H1 (cell line): Measurements from ENCODE around the gene CHSY3. TPM values are rescaled to one million over a fixed set of nuclear protein-coding genes. Genes with fewer than 3 reads are reported as not detected.

Source experiments
- CTCF ChIA-PET: fragments of 300-600 bp; sonication (Branson Sonifier 250); formaldehyde crosslinking; loops from one replicate; lab custom pipeline; 2021; ENCODE audit not compliant: partially characterized antibody; lab: Charles Lee
- POLR2A ChIA-PET: fragments of 300-600 bp; sonication (Branson Sonifier 250); formaldehyde crosslinking; loops from one replicate; lab custom pipeline; 2021; ENCODE audit warnings: inconsistent platforms; ENCODE audit not compliant: partially characterized antibody; lab: Charles Lee
- DNase-seq, 2 experiments: peaks; one replicate each; pipeline versions ENCODE4 v3.0.0 to v3.0.0-alpha.2; 2010 to 2022; ENCODE audit warnings: low spot score in 2 of 2, low read depth in 1 of 2, mixed read lengths in 1 of 2
- FAIRE-seq: peaks from 2 replicates; lab custom pipeline; 2011; peaks lifted over from hg19 to GRCh38; lab: Jason Lieb, UNC
- H2AFZ ChIP-seq: 2 replicates; pipeline ENCODE4 v1.8.1; 2012; ENCODE audit warnings: low read length, inconsistent platforms
- H2AK5ac ChIP-seq: 2 replicates; pipeline ENCODE4 v1.6.1; 2013; ENCODE audit warnings: low read depth, low read length
- H2BK120ac ChIP-seq: replicated peaks from 2 replicates; pipeline ENCODE3; 2013; ENCODE audit warnings: low read depth, low read length, inconsistent platforms
- H2BK12ac ChIP-seq: 2 replicates; pipeline ENCODE4 v1.6.1; 2013; ENCODE audit warnings: low read depth, low read length
- H2BK15ac ChIP-seq: 2 replicates; pipeline ENCODE4 v1.6.1; 2013; ENCODE audit warnings: low read length
- H2BK20ac ChIP-seq: 2 replicates; pipeline ENCODE4 v1.6.1; 2013; ENCODE audit warnings: low read length
- H2BK5ac ChIP-seq: 2 replicates; pipeline ENCODE4 v1.6.1; 2013; ENCODE audit warnings: low read depth, low read length
- H3K14ac ChIP-seq: 2 replicates; pipeline ENCODE4 v1.6.1; 2013; ENCODE audit warnings: inconsistent platforms; ENCODE audit not compliant: insufficient read length
- H3K18ac ChIP-seq: 2 replicates; pipeline ENCODE4 v1.6.1; 2013; ENCODE audit warnings: low read length; ENCODE audit errors: extremely low read depth
- H3K23ac ChIP-seq: 2 replicates; pipeline ENCODE4 v1.6.1; 2013; ENCODE audit warnings: inconsistent platforms; ENCODE audit not compliant: insufficient read length
- H3K23me2 ChIP-seq: 2 replicates; pipeline ENCODE4 v1.6.1; 2013; ENCODE audit warnings: low read depth, low read length
- H3K27ac ChIP-seq: 2 replicates; pipeline ENCODE4 v1.6.1; 2011; ENCODE audit warnings: low read depth, low read length, inconsistent platforms
- H3K27me3 ChIP-seq, 4 experiments: replicated peaks in 1 of 4; 1 replicate in 1 of 4; 2 replicates in 3 of 4; pipeline versions ENCODE4 v1.6.1 to v1.8.1; 2011 to 2013; ENCODE audit warnings: low read length in 3 of 4, mild to moderate bottlenecking in 3 of 4, inconsistent platforms in 2 of 4, mixed read lengths in 2 of 4, moderate library complexity in 1 of 4; ENCODE audit not compliant: control insufficient read depth in 3 of 4, insufficient read depth in 3 of 4; ENCODE audit errors: extremely low read depth in 1 of 4
- H3K36me3 ChIP-seq, 4 experiments: 2 replicates each; pipeline versions ENCODE4 v1.6.1 to v1.8.1; 2011 to 2013; ENCODE audit warnings: mild to moderate bottlenecking in 4 of 4, low read length in 3 of 4, moderate library complexity in 2 of 4, control low read depth in 1 of 4, inconsistent platforms in 1 of 4; ENCODE audit not compliant: insufficient read depth in 4 of 4, control insufficient read depth in 2 of 4
- H3K4ac ChIP-seq: replicated peaks from 2 replicates; pipeline ENCODE3; 2013; ENCODE audit warnings: low read length, low read depth, mixed read lengths, inconsistent platforms; ENCODE audit not compliant: insufficient read length
- H3K4me1 ChIP-seq, 4 experiments: replicated peaks in 1 of 4; 1 replicate in 1 of 4; 2 replicates in 3 of 4; pipeline versions ENCODE4 v1.6.1 to v1.8.1; 2011 to 2013; ENCODE audit warnings: low read length in 3 of 4, inconsistent platforms in 2 of 4, mixed read lengths in 1 of 4; ENCODE audit not compliant: insufficient read depth in 4 of 4, control insufficient read depth in 3 of 4
- H3K4me2 ChIP-seq, 2 experiments: 2 replicates each; pipeline versions ENCODE4 v1.6.1 to v1.8.1; 2011 to 2013; ENCODE audit warnings: low read depth in 2 of 2, low read length in 2 of 2, control low read depth in 1 of 2, inconsistent platforms in 1 of 2, mild to moderate bottlenecking in 1 of 2; ENCODE audit not compliant: insufficient read depth in 1 of 2
- H3K4me3 ChIP-seq, 4 experiments: fragments of 200-600, 300-600 bp in 1 of 4; sonication (generic), shearing (Covaris generic), sonication (Bioruptor Twin) in 1 of 4; 2 replicates each; pipeline versions ENCODE4 v1.5.1 to v1.8.1; 2011 to 2016; ENCODE audit warnings: low read length in 4 of 4, low read depth in 3 of 4, control low read depth in 2 of 4, inconsistent platforms in 2 of 4, mild to moderate bottlenecking in 2 of 4, mixed read lengths in 1 of 4, moderate library complexity in 1 of 4; ENCODE audit not compliant: insufficient read depth in 2 of 4; ENCODE audit errors: extremely low read depth in 1 of 4
- H3K56ac ChIP-seq: replicated peaks from 2 replicates; pipeline ENCODE3; 2013; ENCODE audit warnings: low read depth, mild to moderate bottlenecking, mixed read lengths, low read length, inconsistent platforms; ENCODE audit not compliant: insufficient read length
- H3K79me1 ChIP-seq: 2 replicates; pipeline ENCODE4 v1.6.1; 2013; ENCODE audit warnings: low read depth, low read length, control low read depth
- H3K79me2 ChIP-seq, 2 experiments: 2 replicates each; pipeline versions ENCODE4 v1.6.1 to v1.8.1; 2012 to 2013; ENCODE audit warnings: low read length in 2 of 2, mild to moderate bottlenecking in 2 of 2, inconsistent platforms in 1 of 2; ENCODE audit not compliant: insufficient read depth in 2 of 2, control insufficient read depth in 1 of 2
- H3K9ac ChIP-seq, 4 experiments: replicated peaks in 1 of 4; 1 replicate in 1 of 4; 2 replicates in 3 of 4; pipeline versions ENCODE4 v1.6.1 to v1.8.1; 2011 to 2013; ENCODE audit warnings: low read depth in 3 of 4, low read length in 3 of 4, control low read depth in 2 of 4, mild to moderate bottlenecking in 2 of 4, moderate library complexity in 2 of 4, inconsistent platforms in 1 of 4; ENCODE audit errors: extremely low read depth in 1 of 4
- H3K9me3 ChIP-seq, 2 experiments: 2 replicates each; pipeline versions ENCODE4 v1.6.1 to v1.8.1; 2012 to 2013; ENCODE audit warnings: mild to moderate bottlenecking in 2 of 2, moderate library complexity in 2 of 2, control low read depth in 1 of 2, inconsistent platforms in 1 of 2, low read depth in 1 of 2, low read length in 1 of 2, mixed read lengths in 1 of 2; ENCODE audit not compliant: insufficient read depth in 2 of 2
- H4K20me1 ChIP-seq, 2 experiments: replicated peaks in 1 of 2; 2 replicates each; pipeline versions ENCODE3 to v1.8.1; 2011 to 2013; ENCODE audit warnings: inconsistent platforms in 2 of 2, low read length in 2 of 2, mild to moderate bottlenecking in 1 of 2; ENCODE audit not compliant: insufficient read depth in 2 of 2, control insufficient read depth in 1 of 2
- H4K5ac ChIP-seq: 2 replicates; pipeline ENCODE4 v1.6.1; 2013; ENCODE audit warnings: low read length, low read depth, mixed read lengths, inconsistent platforms; ENCODE audit not compliant: insufficient read length
- H4K8ac ChIP-seq: 2 replicates; pipeline ENCODE4 v1.8.0; 2013; ENCODE audit warnings: mild to moderate bottlenecking, moderate library complexity, low read length, inconsistent platforms; ENCODE audit not compliant: insufficient read depth; ENCODE audit errors: extremely low read depth
- H4K91ac ChIP-seq: replicated peaks from 2 replicates; pipeline ENCODE3; 2013; ENCODE audit warnings: low read length, mixed read lengths, inconsistent platforms; ENCODE audit not compliant: insufficient read length
- BACH1 ChIP-seq: IDR thresholded peaks from 2 replicates; pipeline ENCODE4 v1.6.1; 2012; ENCODE audit warnings: low read length, improper control_type of control experiment
- CBX8 ChIP-seq: fragments of 300-800, 300-1000 bp; sonication (generic); IDR thresholded peaks from 2 replicates; pipeline ENCODE4 v1.7.1; 2016; ENCODE audit warnings: low read depth, low read length, borderline replicate concordance
- CTCF ChIP-seq, 3 experiments: IDR thresholded peaks; 1 replicate in 2 of 3; 2 replicates in 1 of 3; pipeline versions ENCODE4 v1.5.1 to v1.6.1; 2011; ENCODE audit warnings: low read length in 3 of 3, mild to moderate bottlenecking in 3 of 3, inconsistent platforms in 2 of 3, low read depth in 1 of 3, moderate library complexity in 1 of 3; ENCODE audit not compliant: insufficient read depth in 1 of 3; ENCODE audit errors: control extremely low read depth in 1 of 3
- EZH2 ChIP-seq: fragments of 200-600 bp; sonication (generic); IDR thresholded peaks from 2 replicates; pipeline ENCODE4 v1.7.1; 2012; ENCODE audit warnings: low read depth, mild to moderate bottlenecking, moderate library complexity, low read length, inconsistent platforms; ENCODE audit not compliant: severe bottlenecking
- NRF1 ChIP-seq: IDR thresholded peaks from 2 replicates; pipeline ENCODE4 v1.6.1; 2011; ENCODE audit warnings: mild to moderate bottlenecking, low read depth, low read length, improper control_type of control experiment
- RFX5 ChIP-seq: IDR thresholded peaks from 2 replicates; pipeline ENCODE4 v1.6.1; 2011; ENCODE audit warnings: low read depth, low read length, improper control_type of control experiment, borderline replicate concordance
- SIX5 ChIP-seq: IDR thresholded peaks from 2 replicates; pipeline ENCODE4 v1.6.1; 2011; ENCODE audit warnings: mild to moderate bottlenecking, low read depth, low read length
- SP1 ChIP-seq: IDR thresholded peaks from 2 replicates; pipeline ENCODE4 v1.6.1; 2011; ENCODE audit warnings: low read depth, low read length
- SRF ChIP-seq: IDR thresholded peaks from 2 replicates; pipeline ENCODE4 v1.6.1; 2011; ENCODE audit warnings: mild to moderate bottlenecking, low read depth, low read length, moderate library complexity
- TAF1 ChIP-seq: IDR thresholded peaks from 2 replicates; pipeline ENCODE4 v1.6.1; 2011; ENCODE audit warnings: mild to moderate bottlenecking, low read depth, low read length
- TAF7 ChIP-seq: optimal IDR thresholded peaks from 2 replicates; pipeline ENCODE3; 2011; ENCODE audit warnings: low read depth, mild to moderate bottlenecking, inconsistent platforms, low read length, moderate library complexity, borderline replicate concordance
- YY1 ChIP-seq: IDR thresholded peaks from 2 replicates; pipeline ENCODE4 v1.6.1; 2011; ENCODE audit warnings: low read depth, mild to moderate bottlenecking, low read length
- WGBS, 2 experiments: shearing (Covaris generic) in 1 of 2; methylation state at CpG; one replicate each; pipeline versions ENCODE4 v1.1.6 to v1.1.7; 2013 to 2015; ENCODE audit warnings: low lambda C conversion rate in 2 of 2, mixed read lengths in 2 of 2, inconsistent platforms in 1 of 2, low coverage in 1 of 2, missing lambda C conversion rate in 1 of 2; ENCODE audit not compliant: insufficient replicate concordance in 2 of 2, insufficient coverage in 1 of 2, insufficient read length in 1 of 2; ENCODE audit errors: extremely low coverage in 1 of 2, missing lambda C conversion rate in 1 of 2; 5-methylcytosine and 5-hydroxymethylcytosine counted together
- polyA plus RNA-seq, 7 experiments: library from polyadenylated mRNA; depleted of rRNA in 3 of 7; stranded (reverse) in 5 of 7; unstranded in 2 of 7; fragments of >200 nt in 5 of 7; fragments of 200-250 nt in 2 of 7; gene quantifications; 1 replicate in 5 of 7; 2 replicates in 1 of 7; 4 replicates in 1 of 7; pipeline versions ENCODE4 v1.2.1 to v1.2.3, GENCODE V29; 2011 to 2013; ENCODE audit warnings: missing spikeins in 2 of 7, mixed read lengths in 2 of 7
- total RNA-seq: library from RNA; stranded (reverse); fragmentation: NEBNext Ultra II Directional; extraction: Animal tissue kit (Norgen Biotek cat#: 25700); gene quantifications from 2 replicates; pipeline ENCODE4 v1.2.1, GENCODE V29; 2021

The CHSY3 gene
- total and polyA plus RNA-seq, 2 of the 8 experiments (the other 6 are each of a cell fraction or from before 2014, with no cell fraction given) = 0.24 to 1.8 TPM

GRCh38 chr5:130111746-130112145 is 207.5 kb downstream of the CHSY3 start:
- Histone ChIP-seq H4K20me1 (no peaks in the 10 kb centered on the region), H2AFZ (no peak overlapping the region), H2BK120ac (no peak overlapping the region), H4K5ac (no peak overlapping the region), H3K27ac (no peak overlapping the region), H3K23ac (no peak overlapping the region), H2BK12ac (no peak overlapping the region), H4K91ac (no peak overlapping the region), H3K9me3 (no peaks in the 10 kb centered on the region), H4K8ac (no peak overlapping the region), H3K18ac (no peak overlapping the region), H3K4ac (no peak overlapping the region), H2BK20ac (no peak overlapping the region), H2BK5ac (no peak overlapping the region), H3K56ac (no peak overlapping the region), H3K36me3 (no peaks in the 10 kb centered on the region), H2AK5ac (no peak overlapping the region), H3K4me1 (no peaks in the 10 kb centered on the region), H3K14ac (no peak overlapping the region), H3K23me2 (no peaks in the 10 kb centered on the region), H3K27me3 (peaks cover 0 to 1% (median 0%) of the 10 kb centered on the region in 4 experiments; a peak in 1 of 7 replicates), H3K4me2 (no peak overlapping the region), H3K4me3 (no peak overlapping the region), H2BK15ac (no peak overlapping the region), H3K79me2 (no peaks in the 10 kb centered on the region), H3K79me1 (no peaks in the 10 kb centered on the region), H3K9ac (no peak overlapping the region)
- ChIA-PET CTCF (interaction anchor here (0.6 to 3.1 kb wide), 7 partner anchors 13 to 609 kb away, joined by 3 to 11 read pairs (median 3); no protein-coding TSS in a partner anchor), POLR2A (no interaction called here)
- WGBS, 2 experiments = 86% methylated on average over 3 of the region's 3 CpGs; no CpG with 5 or more reads in 1 of the 2 experiments
- DNase-seq = no peak
- FAIRE-seq = no peak
- TF ChIP-seq BACH1 (no peak), RFX5 (no peak), TAF1 (no peak), CTCF (IDR thresholded peaks at IDR 0.05; ENCODE audit: control extremely low read depth in 1 of 3, insufficient read depth in 1 of 3, low read depth in 1 of 3, low read length in 3 of 3) (no peak), YY1 (no peak), TAF7 (no peak), SP1 (no peak), SIX5 (no peak), CBX8 (no peak), EZH2 (no peak), SRF (no peak), NRF1 (no peak)
